Activated CD8-positive, alpha-beta memory T cell treated with anti-CD3 and anti-CD28 coated beads, Interleukin-2, amount 10 ng/mL, durations not matched to agents 7 days and 5 days (primary cell): ENCODE results near the gene RNF150. TPM values are rescaled to one million over a fixed set of nuclear protein-coding genes. Genes with fewer than 3 reads are reported as not detected.

Experiments
- ATAC-seq: fragments of 150-1000 bp; cut with Tn5 transposase; one replicate; pipeline ENCODE4 v1.10.0; 2021; ENCODE audit warnings: moderate library complexity
- CTCF ChIA-PET: fragments of 350-600 bp; sonication (Branson Sonifier 250); formaldehyde crosslinking; loops from one replicate; lab custom pipeline; 2021; ENCODE audit warnings: antibody characterized with exemption; lab: Charles Lee
- DNase-seq: peaks from one replicate; pipeline ENCODE4 v3.0.0-alpha.2; 2020
- H3K27ac Mint-ChIP-seq: one replicate; pipeline ENCODE4 v1.8.0; 2021; ENCODE audit warnings: mild to moderate bottlenecking, mixed read lengths
- H3K27me3 Mint-ChIP-seq: one replicate; pipeline ENCODE4 v1.8.0; 2021; ENCODE audit warnings: mixed read lengths
- H3K36me3 Mint-ChIP-seq: one replicate; pipeline ENCODE4 v1.8.0; 2021; ENCODE audit warnings: mild to moderate bottlenecking, mixed read lengths
- H3K4me1 Mint-ChIP-seq: one replicate; pipeline ENCODE4 v1.8.0; 2021; ENCODE audit warnings: mixed read lengths
- H3K4me3 Mint-ChIP-seq: one replicate; pipeline ENCODE4 v1.8.0; 2021; ENCODE audit warnings: mild to moderate bottlenecking, moderate library complexity, mixed read lengths
- H3K9me3 Mint-ChIP-seq: one replicate; pipeline ENCODE4 v1.8.0; 2022; ENCODE audit warnings: low read depth, mixed read lengths
- total RNA-seq, 2 experiments: library from RNA; stranded (reverse); gene quantifications; one replicate each; pipeline ENCODE4 v1.2.3, GENCODE V29; 2021

Gene RNF150
- total RNA-seq, 2 experiments from 2014 or later = 0.05 TPM; not detected in 1

DNA sequence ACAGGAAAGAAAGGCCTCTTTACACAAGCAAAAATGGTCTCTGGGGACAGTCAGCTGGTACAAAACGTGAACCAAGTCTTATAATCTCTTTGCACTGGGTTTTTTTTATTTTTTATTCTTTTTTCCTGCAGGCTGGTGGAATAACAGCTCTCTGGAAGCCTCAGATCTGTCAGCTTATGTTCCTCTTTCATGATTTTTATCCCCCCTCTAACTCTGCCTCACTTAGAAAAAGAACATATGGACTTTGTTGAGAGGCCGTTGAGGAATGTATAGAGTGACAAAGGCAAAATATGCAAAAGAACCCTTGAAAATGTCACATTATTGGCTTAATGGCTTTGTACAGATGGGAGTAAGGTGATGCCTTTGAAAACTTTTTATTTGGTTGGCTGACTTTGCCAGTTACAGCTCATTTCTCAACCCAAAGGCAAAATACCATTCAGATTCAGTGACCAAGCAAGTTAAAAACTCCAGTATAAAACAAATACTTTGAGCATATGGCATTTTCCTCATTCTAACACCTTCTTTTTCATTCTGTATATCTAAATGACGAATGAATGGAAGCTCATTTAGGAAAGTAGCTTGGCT, 111.1 kb downstream of the RNF150 start:
- Mint-ChIP-seq H3K36me3 (no peaks in the 10 kb centered on the region), H3K4me3 (no peak overlapping the region), H3K4me1 (no peaks in the 10 kb centered on the region), H3K27ac (no peak overlapping the region), H3K27me3 (peaks cover 2% of the 10 kb centered on the region), H3K9me3 (no peaks in the 10 kb centered on the region)
- ATAC-seq = no peak
- DNase-seq = no peak
- CTCF ChIA-PET = no interaction called here

- CTCF ChIA-PET = no interaction called here
- H3K4me1 Mint-ChIP-seq = no peaks in the 10 kb centered on the region
- ATAC-seq = no peak
Measured at GRCh38 chr4:141021397-141022110, 111.7 kb downstream of the RNF150 start.

GRCh38 chr4:141020801-141021261, 112.4 kb downstream of the RNF150 start:
- ATAC-seq = no peak
- Mint-ChIP-seq H3K4me1 (no peaks in the 10 kb centered on the region), H3K36me3 (no peaks in the 10 kb centered on the region), H3K27ac (no peak overlapping the region), H3K9me3 (no peaks in the 10 kb centered on the region), H3K4me3 (no peak overlapping the region), H3K27me3 (peaks cover 2% of the 10 kb centered on the region)
- DNase-seq = no peak
- CTCF ChIA-PET = no interaction called here

More at GRCh38 chr4:141021397-141022110, 111.7 kb downstream of the RNF150 start:
- H3K27ac Mint-ChIP-seq = no peak overlapping the region
- H3K27me3 Mint-ChIP-seq = peaks cover 2% of the 10 kb centered on the region
- H3K36me3 Mint-ChIP-seq = no peaks in the 10 kb centered on the region
- no peaks in the 10 kb centered on the region for H3K9me3 Mint-ChIP-seq
- H3K4me3 Mint-ChIP-seq = no peak overlapping the region
- no peak for DNase-seq

DNA sequence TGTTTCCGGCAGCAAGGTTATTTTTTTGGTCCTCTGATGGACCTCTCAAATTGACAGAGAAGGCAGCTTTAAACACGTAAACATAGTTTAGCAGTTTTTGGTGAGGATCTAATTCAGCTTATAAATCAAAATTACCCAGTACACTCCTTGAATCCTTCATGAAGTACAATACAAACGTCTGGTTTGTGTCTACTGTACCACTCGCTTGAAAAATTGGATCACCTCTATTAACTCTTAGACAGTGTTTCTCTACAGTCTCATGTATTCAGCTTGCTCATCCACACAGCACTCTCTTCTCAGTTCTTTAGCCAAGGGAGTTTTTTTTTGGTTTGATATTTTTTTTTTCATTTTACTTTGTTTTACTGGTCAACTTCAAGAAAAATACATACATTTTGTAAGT, 113.5 kb downstream of the RNF150 start:
- H3K4me1 Mint-ChIP-seq = no peaks in the 10 kb centered on the region
- H3K27ac Mint-ChIP-seq = no peak overlapping the region

GRCh38 chr4:141016117-141016798, 117.0 kb downstream of the RNF150 start:
- CTCF ChIA-PET = no interaction called here
- H3K9me3 Mint-ChIP-seq = no peaks in the 10 kb centered on the region

More for the DNA sequence above, 113.5 kb downstream of the RNF150 start:
- Mint-ChIP-seq H3K4me3 (no peak overlapping the region), H3K36me3 (no peaks in the 10 kb centered on the region), H3K9me3 (no peaks in the 10 kb centered on the region), H3K27me3 (no peaks in the 10 kb centered on the region)
- ATAC-seq (no peak), DNase-seq (no peak)
- CTCF ChIA-PET = no interaction called here

DNA sequence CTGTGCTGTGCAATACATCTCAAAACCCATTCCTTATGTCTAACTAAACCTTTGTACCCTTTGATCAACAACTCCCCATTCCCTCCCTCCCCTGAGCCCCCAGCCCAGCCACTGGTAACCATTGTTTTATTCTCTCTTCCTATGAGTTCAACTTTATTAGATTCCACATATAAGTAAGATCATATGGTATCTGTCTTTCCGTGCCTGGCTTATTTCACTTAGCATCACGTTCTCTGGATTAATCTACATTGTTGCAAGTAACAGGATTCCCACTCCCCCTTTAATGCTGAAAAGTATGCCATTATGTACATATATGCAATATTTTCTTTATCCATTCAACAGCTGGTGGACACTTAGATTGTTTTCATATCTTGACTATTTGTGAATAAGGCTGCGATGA, 119.4 kb downstream of the RNF150 start:
- H3K4me1 Mint-ChIP-seq = no peaks in the 10 kb centered on the region
- H3K36me3 Mint-ChIP-seq = no peaks in the 10 kb centered on the region
- DNase-seq = no peak
- no peaks in the 10 kb centered on the region for H3K9me3 Mint-ChIP-seq
- CTCF ChIA-PET = no interaction called here
- H3K27ac Mint-ChIP-seq = no peak overlapping the region
- H3K27me3 Mint-ChIP-seq = no peaks in the 10 kb centered on the region
- no peak overlapping the region for H3K4me3 Mint-ChIP-seq
- no peak for ATAC-seq

More at GRCh38 chr4:141016117-141016798, 117.0 kb downstream of the RNF150 start:
- H3K36me3 Mint-ChIP-seq = no peaks in the 10 kb centered on the region
- no peaks in the 10 kb centered on the region for H3K4me1 Mint-ChIP-seq
- H3K27me3 Mint-ChIP-seq = no peaks in the 10 kb centered on the region
- ATAC-seq = no peak
- no peak overlapping the region for H3K4me3 Mint-ChIP-seq
- H3K27ac Mint-ChIP-seq = no peak overlapping the region
- DNase-seq = no peak

GRCh38 chr4:141011901-141012315, 121.4 kb downstream of the RNF150 start:
- H3K4me3 Mint-ChIP-seq = no peak overlapping the region
- no peak for DNase-seq
- no peaks in the 10 kb centered on the region for H3K27me3 Mint-ChIP-seq
- CTCF ChIA-PET = no interaction called here
- no peaks in the 10 kb centered on the region for H3K36me3 Mint-ChIP-seq
- H3K4me1 Mint-ChIP-seq = no peaks in the 10 kb centered on the region
- H3K9me3 Mint-ChIP-seq = no peaks in the 10 kb centered on the region
- H3K27ac Mint-ChIP-seq = no peak overlapping the region
- no peak for ATAC-seq

DNA sequence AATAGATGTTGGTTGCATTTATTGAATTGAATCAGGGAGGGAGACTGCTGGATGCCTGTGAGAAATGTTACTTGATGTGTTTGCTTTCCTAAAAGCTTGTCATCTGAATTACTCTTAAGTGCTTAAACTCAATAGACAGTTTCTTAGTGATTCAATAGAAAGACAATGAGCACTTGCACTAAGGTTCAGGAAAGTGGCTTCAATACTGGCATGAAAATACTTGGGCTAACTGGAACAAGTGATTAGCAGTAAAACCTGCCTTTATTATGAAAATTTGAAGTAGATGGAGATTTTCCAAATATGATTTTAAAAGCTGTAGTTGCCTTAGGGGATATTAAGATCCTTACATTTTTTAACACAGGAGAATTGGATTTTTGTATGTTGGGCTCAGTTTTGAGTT, 123.3 kb downstream of the RNF150 start:
- H3K9me3 Mint-ChIP-seq = no peaks in the 10 kb centered on the region

DNA sequence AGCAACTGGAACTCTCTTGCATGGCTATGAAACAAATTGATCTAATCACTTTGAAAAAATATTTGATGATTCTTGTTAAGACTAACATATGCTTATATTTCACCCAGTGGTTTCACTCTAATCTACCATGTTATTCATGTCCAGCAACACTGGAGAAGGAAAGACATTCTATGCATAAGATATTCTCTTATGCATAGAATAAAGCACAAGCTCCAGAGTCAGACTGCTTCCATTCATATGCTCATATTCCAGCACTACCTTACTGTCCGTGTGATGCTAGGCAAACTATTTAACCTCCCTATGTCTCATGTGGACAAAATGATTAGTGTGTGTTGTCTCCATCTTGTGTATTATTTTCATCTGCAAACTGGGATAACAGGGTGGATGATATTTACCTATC, 124.1 kb downstream of the RNF150 start:
- Mint-ChIP-seq H3K27ac (no peak overlapping the region), H3K27me3 (no peaks in the 10 kb centered on the region), H3K9me3 (no peaks in the 10 kb centered on the region), H3K4me3 (no peak overlapping the region), H3K4me1 (no peaks in the 10 kb centered on the region), H3K36me3 (no peaks in the 10 kb centered on the region)
- ATAC-seq = no peak
- CTCF ChIA-PET = no interaction called here
- no peak for DNase-seq

More for the DNA sequence above, 123.3 kb downstream of the RNF150 start:
- Mint-ChIP-seq H3K36me3 (no peaks in the 10 kb centered on the region), H3K27ac (no peak overlapping the region), H3K4me1 (no peaks in the 10 kb centered on the region), H3K4me3 (no peak overlapping the region), H3K27me3 (no peaks in the 10 kb centered on the region)
- CTCF ChIA-PET = no interaction called here
- ATAC-seq (no peak), DNase-seq (no peak)

DNA sequence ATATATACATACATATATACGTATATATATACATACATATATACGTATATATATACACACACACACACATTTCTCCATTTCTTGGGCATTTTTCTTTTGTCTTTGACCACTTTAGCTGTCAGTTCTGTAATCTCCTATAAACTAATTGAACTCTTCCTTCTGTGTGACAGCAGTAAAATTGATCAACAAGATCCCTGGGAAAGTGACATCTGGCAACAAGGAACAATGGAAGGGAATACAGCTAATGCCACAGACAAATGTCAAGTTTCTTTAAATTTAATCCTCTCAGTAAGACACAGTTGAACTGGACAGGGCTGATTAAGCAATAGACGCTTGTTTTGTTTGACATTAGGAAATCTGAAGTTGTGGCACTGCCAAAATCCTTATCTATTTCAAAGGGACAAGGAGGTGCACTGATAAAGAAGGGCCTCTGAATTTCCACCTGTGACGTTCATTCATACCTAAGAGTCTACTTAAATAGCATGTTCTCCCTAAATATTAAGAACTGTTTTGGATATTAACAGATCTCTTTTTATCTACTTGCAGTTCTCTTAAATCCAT, 126.9 kb downstream of the RNF150 start:
- Mint-ChIP-seq H3K36me3 (no peaks in the 10 kb centered on the region), H3K9me3 (no peaks in the 10 kb centered on the region), H3K4me1 (no peaks in the 10 kb centered on the region), H3K27me3 (no peaks in the 10 kb centered on the region), H3K27ac (no peak overlapping the region), H3K4me3 (no peak overlapping the region)
- no peak for ATAC-seq
- CTCF ChIA-PET = no interaction called here
- DNase-seq = no peak

- Mint-ChIP-seq H3K36me3 (no peaks in the 10 kb centered on the region), H3K27ac (no peak overlapping the region)
- DNase-seq = no peak
Measured at GRCh38 chr4:141004823-141005222, 128.4 kb downstream of the RNF150 start.

GRCh38 chr4:141003193-141003592, 130.1 kb downstream of the RNF150 start:
- no peaks in the 10 kb centered on the region for H3K27me3 Mint-ChIP-seq
- no peak overlapping the region for H3K4me3 Mint-ChIP-seq
- H3K36me3 Mint-ChIP-seq = no peaks in the 10 kb centered on the region
- ATAC-seq (no peak), DNase-seq (no peak)
- CTCF ChIA-PET = interaction anchor here (1.0 kb wide), 1 partner anchor 11 kb away, joined by 3 read pairs; no protein-coding TSS in a partner anchor
- H3K9me3 Mint-ChIP-seq = no peaks in the 10 kb centered on the region
- no peak overlapping the region for H3K27ac Mint-ChIP-seq
- no peaks in the 10 kb centered on the region for H3K4me1 Mint-ChIP-seq

More at GRCh38 chr4:141004823-141005222, 128.4 kb downstream of the RNF150 start:
- CTCF ChIA-PET = no interaction called here
- no peak for ATAC-seq
- no peaks in the 10 kb centered on the region for H3K4me1 Mint-ChIP-seq
- no peaks in the 10 kb centered on the region for H3K27me3 Mint-ChIP-seq
- no peak overlapping the region for H3K4me3 Mint-ChIP-seq
- H3K9me3 Mint-ChIP-seq = no peaks in the 10 kb centered on the region

DNA sequence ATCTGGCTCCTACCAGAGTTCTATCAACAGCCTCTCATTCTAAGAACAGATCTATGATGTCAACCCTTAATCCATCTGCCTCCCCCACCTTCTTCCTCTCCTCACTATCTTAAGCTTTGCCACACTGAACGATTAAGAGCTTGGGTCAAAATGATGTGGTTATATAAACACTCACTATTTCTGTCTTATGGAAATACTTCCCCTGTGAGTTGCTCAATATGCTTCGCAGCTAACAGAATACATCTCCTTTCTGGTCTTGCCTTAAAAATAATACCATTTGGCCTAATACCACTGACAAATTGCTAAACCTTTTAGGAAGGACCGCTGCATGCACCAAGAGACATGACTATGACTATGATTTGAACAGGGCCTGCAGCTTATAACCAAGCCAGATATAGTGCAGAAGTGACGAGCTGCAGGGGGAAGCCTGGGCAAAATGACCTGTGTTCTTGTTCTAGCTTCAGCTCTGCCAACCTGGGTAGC, 130.9 kb downstream of the RNF150 start:
- Mint-ChIP-seq H3K27ac (no peak overlapping the region), H3K27me3 (no peaks in the 10 kb centered on the region)
- CTCF ChIA-PET = interaction anchor here (1.0 kb wide), 1 partner anchor 10 kb away, joined by 3 read pairs; no protein-coding TSS in a partner anchor

More for the DNA sequence above, 130.9 kb downstream of the RNF150 start:
- no peak overlapping the region for H3K4me3 Mint-ChIP-seq
- no peaks in the 10 kb centered on the region for H3K36me3 Mint-ChIP-seq
- no peaks in the 10 kb centered on the region for H3K4me1 Mint-ChIP-seq
- ATAC-seq = no peak
- DNase-seq = no peak
- no peaks in the 10 kb centered on the region for H3K9me3 Mint-ChIP-seq
